ENCODE measurements around the gene PPP1R37.

The PPP1R37 gene

DNA sequence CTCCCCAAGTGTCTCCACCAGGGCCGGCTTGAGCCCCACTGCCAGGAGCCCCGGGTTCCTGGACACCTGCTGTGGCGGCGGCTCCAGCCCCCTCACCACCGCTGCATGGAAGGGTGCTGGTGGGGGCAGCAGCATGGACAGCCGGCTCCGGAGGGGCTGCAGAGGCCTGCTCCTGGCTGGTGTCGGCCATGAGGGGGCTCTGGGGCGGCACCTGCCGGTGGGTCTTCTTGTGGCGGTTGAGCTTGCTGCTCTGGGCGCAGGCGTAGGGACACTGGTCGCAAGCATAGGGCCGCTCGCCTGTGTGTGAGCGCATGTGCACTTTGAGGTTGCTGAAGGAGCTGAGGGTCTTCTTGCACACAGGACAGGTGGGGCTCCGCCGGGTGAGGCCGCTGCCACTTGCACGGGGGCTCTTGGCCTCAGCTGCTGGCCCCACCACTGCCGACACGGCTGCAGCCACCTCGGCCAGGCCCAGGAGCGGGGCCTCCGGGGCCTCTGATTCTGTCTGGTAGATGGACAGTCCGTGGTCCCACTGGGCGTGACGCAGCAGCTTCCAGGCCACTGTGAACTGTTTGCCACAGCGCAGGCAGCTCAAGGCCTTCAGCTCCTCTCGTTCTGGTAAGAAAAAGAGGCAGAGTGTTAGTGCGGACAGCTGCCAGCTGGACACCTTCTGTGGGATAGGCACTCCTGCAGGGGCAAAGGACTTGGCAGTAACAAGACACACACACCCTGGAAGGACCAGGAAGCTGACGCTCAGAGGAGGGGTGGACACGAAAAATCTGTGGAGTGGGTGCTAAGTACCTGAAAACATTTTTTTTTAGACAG, 20.8 kb upstream of the PPP1R37 start:
- DNase-seq: no peak

DNA sequence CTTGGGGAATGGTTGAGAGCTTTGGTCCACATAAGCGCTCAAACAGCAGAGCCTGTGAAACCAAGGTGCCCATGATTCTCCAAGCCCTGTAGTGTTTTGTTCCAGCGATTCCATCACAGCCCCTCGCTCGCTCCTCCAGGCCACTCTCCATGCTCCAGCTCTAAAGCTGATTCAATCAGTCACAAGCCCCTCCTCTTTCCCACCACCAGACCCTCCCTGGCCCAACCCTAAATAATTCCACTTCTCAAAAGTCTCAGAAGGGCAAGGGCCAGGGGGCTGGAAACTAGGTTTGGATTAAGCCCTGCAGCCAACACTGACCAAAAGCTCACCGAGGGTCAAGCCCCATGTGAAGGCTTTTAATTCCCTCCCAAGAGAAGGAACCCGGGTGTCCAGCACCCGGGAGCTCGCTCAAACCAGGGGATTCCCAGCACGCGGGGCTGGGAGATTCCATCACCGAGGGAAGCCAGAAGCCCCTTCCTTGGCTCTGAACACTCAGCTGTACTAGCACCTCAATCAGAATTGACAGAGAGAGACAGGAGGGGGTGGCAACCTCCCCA, 18.2 kb upstream of the PPP1R37 start:
- no peak for DNase-seq

GRCh38 chr19:45075301-45076028, 17.5 kb upstream of the PPP1R37 start:
- no peak for DNase-seq

- DNase-seq: no peak
Measured at GRCh38 chr19:45076029-45076850, 16.7 kb upstream of the PPP1R37 start, which contains the start of gene ZNF296. Gene ZNF296 (minus strand): TSS chr19:45076478. CDS start chr19:45076373, 105 bp downstream.

DNA sequence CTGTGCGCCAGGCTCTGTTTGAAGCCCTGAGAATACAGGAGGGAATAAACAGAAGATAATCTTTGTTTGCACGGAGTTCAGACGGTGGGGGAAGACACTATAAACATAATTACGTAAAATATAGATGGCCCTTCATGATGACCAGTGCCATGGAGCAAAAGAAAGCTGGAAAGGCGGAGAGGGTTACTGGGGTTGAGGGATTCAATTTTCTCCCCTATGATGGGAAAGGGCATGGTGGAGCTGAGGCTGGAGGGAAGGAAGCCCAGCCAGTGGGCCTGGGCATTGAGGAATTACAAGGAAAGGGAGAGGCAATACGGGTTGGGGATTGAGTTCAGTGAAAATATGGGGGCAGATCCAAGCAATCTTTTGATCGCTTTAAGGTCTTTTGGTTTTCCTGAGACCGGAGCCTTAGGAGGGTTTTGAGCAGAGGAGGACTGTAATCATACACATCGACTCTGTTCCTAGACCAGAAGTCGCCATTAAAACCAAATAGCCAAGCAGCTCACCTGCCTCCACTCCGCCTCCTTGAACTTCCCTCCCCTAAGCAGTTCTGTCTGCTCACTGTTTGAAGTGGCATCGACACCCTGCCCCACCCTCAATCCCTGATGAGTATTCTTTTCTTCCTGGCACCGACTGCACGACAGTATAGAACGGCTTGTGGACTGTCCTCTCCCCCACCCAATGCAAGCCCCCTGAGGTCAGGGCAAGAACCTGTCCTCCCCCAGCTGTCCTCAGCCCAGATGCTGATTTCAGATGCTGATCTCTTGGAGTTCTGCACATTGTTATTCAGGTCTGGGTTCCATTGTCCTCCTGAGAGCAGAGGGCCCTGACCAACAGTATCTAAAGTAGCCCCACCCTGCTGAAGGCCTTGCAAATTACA, 15.9 kb upstream of the PPP1R37 start:
- no peak for DNase-seq

DNA sequence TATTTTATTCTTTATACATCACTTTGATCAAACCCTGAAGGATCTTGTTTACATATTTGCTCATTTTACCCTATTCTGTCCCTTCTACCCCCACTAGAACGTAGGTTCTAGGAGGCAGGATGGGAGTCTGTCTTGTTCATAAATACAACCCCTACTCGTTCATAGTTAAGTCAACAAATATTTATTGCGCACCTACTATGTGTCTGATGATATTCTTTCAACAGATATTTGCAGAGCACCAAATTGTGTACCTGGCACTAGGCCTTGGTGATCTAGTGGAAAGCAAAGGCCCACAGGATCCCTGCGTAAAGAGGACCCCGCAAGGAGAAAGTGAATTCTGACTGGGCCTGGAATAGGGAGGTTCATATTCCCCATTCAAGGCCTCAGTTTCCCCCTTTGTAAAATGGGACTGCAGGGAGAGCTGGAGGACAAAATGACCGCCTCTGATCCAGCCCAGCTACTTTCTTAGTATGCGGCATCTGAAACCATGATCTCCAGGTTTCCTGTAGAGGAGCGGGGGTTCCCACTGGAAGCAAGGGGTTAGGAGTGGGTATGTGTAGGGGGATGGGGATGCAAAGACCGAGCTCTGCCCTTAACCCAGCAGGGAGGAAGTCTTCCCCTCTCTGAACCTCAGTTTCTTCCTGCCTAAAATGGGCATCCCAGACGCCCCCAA, 14.5 kb upstream of the PPP1R37 start:
- DNase-seq: no peak

GRCh38 chr19:45079063-45079910, 13.7 kb upstream of the PPP1R37 start, which contains the start of gene GEMIN7:
Gene GEMIN7 (plus strand): TSS chr19:45079260. CDS start chr19:45090115, 10,855 bp downstream.
- DNase-seq: peak; percentile 18

DNA sequence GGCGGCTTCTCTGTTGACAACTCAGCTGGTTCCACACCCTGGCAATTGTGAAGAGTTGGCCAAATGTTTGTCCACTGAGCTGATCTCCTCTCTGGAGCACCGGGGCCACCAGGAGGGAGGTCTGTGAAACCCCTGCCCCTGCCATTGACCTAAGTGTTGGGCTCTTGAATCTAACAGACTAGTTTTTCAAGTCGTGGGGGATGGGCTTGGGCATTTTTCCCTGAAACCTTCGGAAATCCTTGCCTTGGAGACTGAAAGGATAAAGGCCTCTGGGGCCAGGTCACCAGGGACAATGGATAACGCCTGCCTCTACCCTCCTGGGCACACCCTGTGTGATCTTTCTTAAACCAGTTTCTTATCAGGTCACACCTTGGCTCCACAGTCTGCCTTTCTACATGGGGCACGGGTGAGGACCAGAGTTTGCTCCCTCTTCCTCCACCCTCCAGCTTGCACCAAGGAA, 13.0 kb upstream of the PPP1R37 start:
- DNase-seq: no peak

DNA sequence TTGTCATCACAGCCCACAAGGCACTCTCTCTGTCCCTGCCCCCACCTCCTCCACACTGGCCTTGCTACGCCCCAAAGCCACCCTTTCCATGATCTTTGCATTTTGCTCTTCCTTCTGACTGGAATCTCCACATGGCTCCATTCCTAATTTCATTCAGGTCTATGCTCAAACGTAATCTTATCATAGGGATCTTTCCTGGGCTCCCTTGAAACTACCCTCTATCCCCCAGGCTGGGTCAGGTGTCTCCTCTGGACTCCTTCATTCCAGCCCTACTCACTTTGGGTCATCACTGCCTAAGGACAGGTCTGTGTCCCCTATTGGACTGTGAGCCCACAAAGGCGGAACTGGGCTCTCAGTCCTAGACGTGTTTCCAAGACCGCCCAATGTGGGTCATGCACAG, 10.8 kb upstream of the PPP1R37 start:
- no peak for DNase-seq

- no peak for DNase-seq
Measured at GRCh38 chr19:45086480-45086879, 6.5 kb upstream of the PPP1R37 start.

DNA sequence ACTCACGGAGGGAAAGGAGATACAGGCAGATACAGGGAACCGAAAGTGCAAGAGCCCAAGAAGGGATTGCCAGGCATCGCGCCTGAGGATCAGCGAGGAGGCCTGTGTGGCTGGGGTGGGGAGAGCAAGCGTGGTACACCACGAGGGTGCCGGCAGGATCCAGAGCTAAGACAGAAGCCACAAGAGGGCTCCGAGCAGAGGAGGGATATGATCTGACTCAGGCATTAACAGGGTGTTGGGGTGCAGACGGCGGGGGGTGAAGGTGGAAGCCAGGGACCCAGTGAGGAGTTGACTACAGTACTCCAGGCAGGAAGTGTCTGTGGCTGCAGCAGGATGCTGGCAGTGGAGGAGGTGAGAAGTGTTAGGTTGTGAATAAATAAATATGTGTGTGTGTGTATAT, 5.4 kb upstream of the PPP1R37 start:
- DNase-seq: no peak

DNA sequence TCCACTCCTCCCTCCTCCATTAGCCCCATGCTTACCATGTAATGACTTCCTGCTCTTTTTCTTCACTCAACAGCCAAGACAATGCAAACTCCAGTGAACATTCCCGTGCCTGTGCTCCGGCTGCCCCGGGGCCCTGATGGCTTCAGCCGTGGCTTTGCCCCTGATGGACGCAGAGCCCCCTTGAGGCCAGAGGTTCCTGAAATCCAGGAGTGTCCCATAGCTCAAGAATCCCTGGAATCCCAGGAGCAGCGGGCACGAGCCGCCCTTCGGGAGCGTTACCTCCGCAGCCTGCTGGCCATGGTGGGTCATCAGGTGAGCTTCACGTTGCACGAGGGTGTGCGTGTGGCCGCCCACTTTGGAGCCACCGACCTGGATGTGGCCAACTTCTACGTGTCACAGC, 2.9 kb upstream of the PPP1R37 start:
- no peak for DNase-seq

GRCh38 chr19:45090606-45091005, 2.4 kb upstream of the PPP1R37 start:
- no peak for DNase-seq

DNA sequence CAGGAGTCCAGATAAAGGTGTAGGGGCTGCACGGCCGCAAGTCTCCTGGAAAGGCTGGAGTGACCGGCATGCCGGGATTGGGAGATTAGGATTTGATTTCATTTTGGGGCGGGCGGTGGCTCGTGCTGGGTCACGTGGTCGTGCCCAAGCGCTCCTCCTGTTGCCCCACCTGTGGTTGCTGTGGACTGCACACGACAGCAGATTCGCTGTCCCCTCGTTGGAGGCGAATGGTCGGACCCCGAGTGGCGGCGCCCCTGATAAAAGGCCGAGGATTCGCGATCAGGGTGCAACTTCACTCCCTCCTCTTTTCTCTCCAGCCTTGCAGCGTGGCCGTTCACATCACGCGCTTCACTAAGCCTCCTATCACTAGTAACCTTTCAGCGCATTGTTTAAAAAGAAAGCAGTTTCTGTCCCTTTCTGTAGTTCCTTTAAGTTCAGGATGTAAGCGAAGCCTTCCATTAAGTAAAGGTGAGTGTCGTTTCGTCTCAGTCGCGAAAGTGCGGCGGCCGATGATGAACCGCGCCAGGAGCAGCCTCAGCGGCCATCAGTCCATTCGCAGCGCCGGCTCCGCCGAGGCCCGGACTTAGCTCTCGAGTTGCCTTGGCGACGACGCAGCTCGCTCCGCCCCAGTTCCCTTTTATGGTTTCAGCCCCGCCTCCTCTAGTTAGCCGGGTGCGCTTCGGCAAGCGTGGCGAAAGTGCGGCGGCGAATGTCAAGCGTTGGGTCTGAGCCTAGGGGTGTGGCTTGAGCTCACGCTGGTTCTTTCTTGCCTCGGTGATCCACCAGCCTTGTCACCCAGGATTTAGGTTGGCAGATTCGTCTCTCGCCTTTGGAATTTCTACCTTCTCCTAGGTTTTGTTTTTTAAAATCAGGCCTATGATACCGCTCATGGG, 1.7 kb upstream of the PPP1R37 start:
- DNase-seq: peak; percentile 96

GRCh38 chr19:45094137-45094536, 1.2 kb downstream of the PPP1R37 start:
- no peak for DNase-seq

GRCh38 chr19:45094707-45095106, 1.7 kb downstream of the PPP1R37 start:
- DNase-seq: no peak

DNA sequence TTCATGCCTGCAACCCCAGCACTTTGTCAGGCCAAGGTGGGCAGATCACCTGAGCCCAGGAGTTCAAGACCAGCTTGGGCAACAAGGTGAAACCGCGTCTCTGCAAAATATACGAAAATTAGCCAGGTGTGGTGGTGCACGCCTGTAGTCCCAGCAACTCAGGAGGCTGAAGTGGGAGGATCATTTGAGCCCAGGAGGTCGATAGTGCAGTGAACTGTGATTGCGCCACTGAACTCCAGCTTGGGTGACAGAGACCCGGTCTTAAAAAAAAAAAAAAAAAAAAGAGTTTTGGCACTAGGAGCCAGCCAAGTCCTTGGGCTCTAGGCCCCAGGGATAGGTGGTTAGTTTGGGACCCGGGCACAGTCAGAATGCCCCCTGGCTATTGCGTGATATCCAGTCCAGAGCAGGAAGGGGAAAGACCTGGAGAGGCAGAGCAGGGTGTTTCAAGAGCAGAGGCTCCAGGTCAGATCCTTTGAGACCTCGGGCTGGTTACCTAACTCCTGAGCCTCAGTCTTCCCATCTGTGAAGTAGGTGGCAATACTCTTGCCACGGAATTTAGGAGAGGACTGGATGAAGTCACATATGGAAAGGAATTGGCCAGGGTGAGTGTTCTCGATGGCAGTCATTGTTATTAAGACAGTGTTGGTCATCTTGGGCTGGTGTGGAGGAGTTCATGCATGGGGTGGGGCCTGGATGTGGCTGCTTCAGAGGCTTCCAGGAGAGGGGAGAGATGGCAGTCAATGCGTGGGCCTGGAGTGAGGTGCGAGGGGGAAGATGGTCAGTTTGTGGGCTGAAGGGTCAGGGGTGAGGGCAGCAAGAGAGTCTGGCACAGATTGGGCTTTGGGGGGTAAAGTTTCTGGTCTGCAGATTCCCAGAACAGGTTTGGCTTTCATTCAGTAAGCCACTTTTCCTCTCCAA, 2.8 kb downstream of the PPP1R37 start:
- no peak for DNase-seq

DNA sequence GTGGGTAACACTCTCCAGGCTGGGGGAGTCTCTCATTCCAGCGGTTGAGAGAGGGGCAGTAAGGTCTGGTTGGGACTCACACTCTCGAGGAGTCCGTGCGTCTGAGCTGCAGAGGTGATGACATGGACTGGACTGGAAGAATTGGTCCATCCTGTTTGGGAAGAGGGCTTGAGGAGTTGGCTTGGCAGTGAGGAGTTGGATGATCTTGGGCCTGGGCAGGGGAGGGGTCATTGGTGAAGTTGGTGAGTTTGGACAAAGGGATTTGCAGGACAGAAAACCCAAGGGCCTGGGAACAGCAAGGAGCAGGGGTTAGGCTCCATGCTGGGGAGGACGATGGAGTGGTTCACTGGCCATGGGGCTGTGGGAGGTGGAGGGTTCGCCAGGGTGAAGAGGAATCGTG, 3.7 kb downstream of the PPP1R37 start:
- DNase-seq: no peak
